ENCODE results near the gene RAD50.

- TF ChIP-seq CTCF (IDR thresholded peaks at IDR 0.05; ENCODE audit: low read depth, low read length, poor library complexity, severe bottlenecking) (no peak), EZH2phosphoT487 (IDR thresholded peaks at IDR 0.05; ENCODE audit: borderline replicate concordance, low read length) (no peak)
These were observed 118.1 kb downstream of the RAD50 start for GRCh38 chr5:132674671-132675506.

Data from DOHH2 (cell line).